Ectodermal cell (in vitro differentiated cells): ENCODE measurements around the gene CACNG7.
A peak's percentile ranks its signal among the peaks of the same experiment; 100 is the strongest.

Source experiments
- H3K27ac ChIP-seq: 2 replicates; pipeline ENCODE4 v1.7.0; 2013; ENCODE audit warnings: mild to moderate bottlenecking, low read depth, low read length; ENCODE audit not compliant: insufficient read depth, poor library complexity, severe bottlenecking
- H3K27me3 ChIP-seq: 2 replicates; pipeline ENCODE4 v1.7.0; 2013; ENCODE audit warnings: mild to moderate bottlenecking, low read length; ENCODE audit not compliant: insufficient read depth, control insufficient read depth, poor library complexity, severe bottlenecking
- H3K36me3 ChIP-seq: one replicate; pipeline ENCODE4 v1.7.0; 2013; ENCODE audit warnings: low read length; ENCODE audit not compliant: control insufficient read depth, insufficient read depth
- H3K4me1 ChIP-seq: one replicate; pipeline ENCODE4 v1.7.0; 2013; ENCODE audit warnings: low read length; ENCODE audit not compliant: control insufficient read depth, insufficient read depth
- H3K4me3 ChIP-seq: 2 replicates; pipeline ENCODE4 v1.7.0; 2013; ENCODE audit warnings: low read depth, low read length, control low read depth; ENCODE audit not compliant: insufficient read depth
- H3K9me3 ChIP-seq: 2 replicates; pipeline ENCODE4 v1.7.0; 2013; ENCODE audit warnings: mild to moderate bottlenecking, low read length, moderate library complexity; ENCODE audit not compliant: control insufficient read depth
- WGBS, 2 experiments: methylation state at CpG; one replicate each; pipeline ENCODE4 v1.1.7; 2013; ENCODE audit warnings: missing lambda C conversion rate in 2 of 2; 5-methylcytosine and 5-hydroxymethylcytosine counted together

Gene CACNG7

DNA sequence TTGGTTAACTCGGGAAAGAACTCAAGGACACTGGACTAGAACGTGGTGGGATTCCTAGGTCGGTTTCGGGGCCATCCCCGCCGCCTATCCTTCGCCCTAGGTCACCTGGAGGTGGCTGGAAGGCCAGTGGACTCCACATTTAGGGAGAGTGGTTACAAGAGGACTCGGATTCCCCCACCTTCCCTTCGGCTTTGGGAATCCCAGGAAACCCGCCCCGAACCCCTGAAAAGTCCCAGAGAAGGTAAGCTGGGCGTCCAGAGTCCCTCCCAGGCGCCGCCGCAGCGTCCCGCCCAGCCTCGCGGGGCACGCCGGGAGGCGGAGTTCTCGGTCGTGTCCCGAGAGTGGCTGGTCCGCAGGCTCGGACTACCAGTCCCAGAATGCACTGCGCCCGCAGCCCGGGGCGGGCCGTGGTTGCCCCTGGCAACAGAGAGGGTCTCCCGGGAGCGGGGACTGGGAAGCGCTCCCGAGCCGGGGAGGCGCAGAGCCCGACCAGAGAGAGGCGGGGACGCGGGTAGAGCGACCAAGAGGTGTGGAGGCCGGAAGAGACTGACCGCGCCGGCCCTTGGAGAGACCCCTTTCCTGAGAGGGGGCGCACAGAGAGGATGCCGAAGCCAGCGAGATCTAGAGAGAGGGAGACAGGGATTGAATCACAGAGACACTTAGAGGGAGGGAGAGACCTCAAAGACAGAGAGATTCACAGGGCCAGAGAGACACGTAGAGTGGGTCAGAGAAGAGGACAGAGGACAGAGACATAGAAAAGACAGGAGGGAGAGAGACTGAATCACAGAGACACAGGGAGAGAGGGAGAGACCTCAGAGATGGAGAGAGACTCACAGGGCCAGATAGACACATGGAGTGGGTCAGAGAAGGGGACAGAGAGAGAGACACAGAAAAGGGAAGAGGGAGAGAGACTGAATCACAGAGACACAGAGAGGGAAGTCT, 29.7 kb upstream of the CACNG7 start:
- Histone ChIP-seq H3K27ac (no peak overlapping the region), H3K4me3 (peak overlapping the region; percentile 57), H3K4me1 (peaks cover 24% of the 10 kb centered on the region), H3K36me3 (no peaks in the 10 kb centered on the region), H3K9me3 (no peaks in the 10 kb centered on the region), H3K27me3 (peaks cover 33% of the 10 kb centered on the region)
- WGBS, 2 experiments = 3 to 5% methylated on average over 51 of the region's 51 CpGs

DNA sequence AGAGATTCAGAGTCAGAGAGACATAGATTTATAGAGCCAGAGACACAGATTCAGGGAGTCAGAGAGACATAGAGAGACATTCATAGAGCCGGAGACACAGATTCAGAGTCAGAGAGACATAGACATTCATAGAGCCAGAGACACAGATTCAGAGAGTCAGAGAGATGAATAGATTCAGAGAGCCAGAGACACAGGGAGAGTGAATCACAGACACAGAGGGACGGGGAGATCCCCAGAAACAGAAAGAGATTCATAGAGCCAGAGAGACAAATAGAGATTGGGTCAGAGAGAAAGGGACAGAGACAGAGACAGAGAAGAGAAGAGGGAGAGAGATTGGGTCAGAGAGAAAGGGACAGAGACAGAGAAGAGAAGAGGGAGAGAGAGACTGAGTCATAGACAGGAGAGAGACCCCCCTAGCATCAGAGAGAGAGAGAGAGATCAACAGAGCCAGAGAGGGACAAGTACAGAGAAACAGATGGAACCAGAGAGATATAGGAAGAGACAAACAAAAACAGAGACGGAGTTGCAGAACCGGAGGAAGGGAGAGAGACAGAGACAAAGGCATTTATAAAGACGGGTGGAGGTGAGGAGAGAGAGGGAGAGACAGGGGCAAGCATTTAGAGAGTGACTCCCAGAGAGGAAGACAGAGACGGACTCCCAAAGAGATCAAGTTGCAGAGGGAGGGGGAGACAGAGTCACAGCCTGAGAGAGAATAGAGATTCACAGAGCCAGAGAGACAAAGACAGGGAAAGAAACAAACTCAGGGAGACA, 28.2 kb upstream of the CACNG7 start:
- WGBS, 2 experiments = 30 to 31% methylated on average over 6 of the region's 6 CpGs
- no peak overlapping the region for H3K4me3 ChIP-seq
- no peak overlapping the region for H3K27ac ChIP-seq
- H3K4me1 ChIP-seq = peaks cover 25% of the 10 kb centered on the region
- no peaks in the 10 kb centered on the region for H3K36me3 ChIP-seq
- no peaks in the 10 kb centered on the region for H3K9me3 ChIP-seq
- peaks cover 39% of the 10 kb centered on the region for H3K27me3 ChIP-seq

DNA sequence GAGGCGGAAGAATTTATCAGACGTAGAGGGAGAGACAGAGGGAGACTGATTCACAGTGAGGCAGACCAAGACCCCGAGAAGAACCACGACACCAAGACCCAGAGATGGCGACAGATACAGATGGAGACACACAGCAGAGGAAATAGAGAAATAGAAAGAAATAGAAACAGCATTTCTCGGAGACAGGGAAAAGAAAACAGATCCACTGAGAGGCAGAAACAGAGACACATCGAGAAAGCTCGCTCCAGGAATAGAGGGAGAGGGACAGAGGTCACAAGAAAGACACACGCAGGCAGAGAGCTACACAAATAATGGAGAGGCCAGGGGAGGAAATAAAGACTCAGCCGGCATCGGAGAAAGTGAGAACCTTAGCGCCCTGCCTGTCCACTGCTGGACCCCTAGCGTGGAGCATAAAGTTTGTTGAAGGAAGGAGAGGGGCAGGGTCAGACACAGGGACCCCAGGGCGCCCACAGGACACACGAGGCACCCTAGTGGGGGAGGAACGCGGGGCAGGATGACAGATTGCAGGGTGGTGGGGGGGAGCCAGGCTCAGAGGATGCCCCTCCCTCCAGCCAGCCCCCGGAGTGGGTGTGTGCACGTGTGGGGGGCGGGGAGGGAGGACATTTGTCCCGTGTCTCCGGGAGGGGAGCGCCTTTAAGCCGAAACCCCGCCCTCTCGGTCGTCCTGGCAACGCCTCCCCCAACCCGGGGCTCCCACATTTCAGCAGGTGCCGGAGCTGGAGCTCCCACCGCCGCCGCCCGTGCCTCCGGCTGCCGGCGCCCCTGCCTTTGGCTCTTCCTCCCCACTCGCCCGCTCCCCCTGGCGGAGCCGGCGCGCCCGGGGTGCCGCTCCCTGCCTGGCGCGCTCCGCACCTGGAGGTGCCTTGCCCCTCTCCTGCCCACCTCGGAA, 27.3 kb upstream of the CACNG7 start, which contains the start of gene PRKCG:
Gene PRKCG (plus strand): TSS at position 716 of the 909 bp plus-strand sequence. CDS start 298 bp downstream, outside the sequence.
- peak within 1 kb of the TSS; percentile 48 for H3K4me3 ChIP-seq
- H3K27me3 ChIP-seq = peaks cover 39% of the 10 kb centered on the region
- no peaks in the 10 kb centered on the region for H3K9me3 ChIP-seq
- peaks cover 25% of the 10 kb centered on the region for H3K4me1 ChIP-seq
- H3K36me3 ChIP-seq = no peaks in the 10 kb centered on the region
- no peak within 1 kb of the TSS for H3K27ac ChIP-seq
- WGBS, 2 experiments = 1 to 2% methylated on average over 49 of the region's 49 CpGs

DNA sequence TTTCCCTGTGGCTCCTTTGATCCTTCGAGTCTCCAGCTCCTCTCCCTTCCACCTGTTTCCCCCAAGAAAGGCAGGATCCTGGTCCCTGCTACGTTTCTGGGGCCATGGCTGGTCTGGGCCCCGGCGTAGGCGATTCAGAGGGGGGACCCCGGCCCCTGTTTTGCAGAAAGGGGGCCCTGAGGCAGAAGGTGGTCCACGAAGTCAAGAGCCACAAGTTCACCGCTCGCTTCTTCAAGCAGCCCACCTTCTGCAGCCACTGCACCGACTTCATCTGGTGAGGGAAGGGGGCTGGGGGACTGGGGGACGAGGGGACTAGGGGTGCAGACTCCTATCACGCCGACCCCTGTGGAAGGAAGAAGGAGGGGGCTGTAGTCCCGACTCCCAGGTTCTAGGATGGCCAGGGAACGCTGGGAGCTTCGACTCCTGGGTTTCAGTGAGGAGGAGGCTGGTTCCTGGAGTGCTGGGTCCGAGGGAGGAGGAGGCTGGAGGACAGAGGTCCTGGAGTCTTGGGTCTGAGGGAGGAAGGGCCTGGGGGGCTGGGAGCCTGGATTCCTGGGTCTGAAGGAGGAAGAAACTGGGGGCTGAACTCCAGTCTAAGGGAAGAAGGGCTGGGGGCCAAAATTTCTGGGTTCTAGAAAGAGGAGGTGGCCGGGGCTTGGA, 26.6 kb upstream of the CACNG7 start:
- peak overlapping the region; percentile 48 for H3K4me3 ChIP-seq
- no peaks in the 10 kb centered on the region for H3K36me3 ChIP-seq
- H3K27me3 ChIP-seq = peaks cover 39% of the 10 kb centered on the region
- no peak overlapping the region for H3K27ac ChIP-seq
- 5 to 7% methylated on average over 18 of the region's 18 CpGs for WGBS, 2 experiments
- no peaks in the 10 kb centered on the region for H3K9me3 ChIP-seq
- H3K4me1 ChIP-seq = peaks cover 25% of the 10 kb centered on the region

DNA sequence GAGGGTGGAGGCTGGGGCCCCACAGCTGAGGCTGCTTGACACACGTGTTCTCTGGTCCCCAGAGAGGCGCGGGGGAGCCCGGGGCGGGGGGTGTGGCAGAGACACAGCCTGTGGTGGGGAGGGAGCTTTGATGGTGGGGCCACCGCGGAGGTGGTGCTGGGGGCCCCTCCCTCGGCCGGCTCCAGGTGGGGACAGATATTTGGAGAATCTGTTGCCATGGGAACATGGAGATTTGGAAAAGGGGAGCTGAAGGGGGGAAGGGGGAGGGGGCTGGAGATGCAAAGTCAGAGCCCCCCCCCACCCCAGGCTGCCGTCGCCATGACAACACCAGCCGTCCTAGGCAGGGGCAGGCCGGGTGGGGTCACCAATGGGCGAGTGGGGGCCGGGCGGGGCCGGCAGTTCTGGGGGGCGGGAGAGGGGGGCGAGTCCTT, 25.8 kb upstream of the CACNG7 start:
- H3K4me1 ChIP-seq = peaks cover 27% of the 10 kb centered on the region
- H3K36me3 ChIP-seq = no peaks in the 10 kb centered on the region
- 2% methylated on average over 19 of the region's 19 CpGs for WGBS, 2 experiments
- H3K27me3 ChIP-seq = peaks cover 39% of the 10 kb centered on the region
- H3K4me3 ChIP-seq = peak overlapping the region; percentile 48
- no peak overlapping the region for H3K27ac ChIP-seq
- H3K9me3 ChIP-seq = no peaks in the 10 kb centered on the region

DNA sequence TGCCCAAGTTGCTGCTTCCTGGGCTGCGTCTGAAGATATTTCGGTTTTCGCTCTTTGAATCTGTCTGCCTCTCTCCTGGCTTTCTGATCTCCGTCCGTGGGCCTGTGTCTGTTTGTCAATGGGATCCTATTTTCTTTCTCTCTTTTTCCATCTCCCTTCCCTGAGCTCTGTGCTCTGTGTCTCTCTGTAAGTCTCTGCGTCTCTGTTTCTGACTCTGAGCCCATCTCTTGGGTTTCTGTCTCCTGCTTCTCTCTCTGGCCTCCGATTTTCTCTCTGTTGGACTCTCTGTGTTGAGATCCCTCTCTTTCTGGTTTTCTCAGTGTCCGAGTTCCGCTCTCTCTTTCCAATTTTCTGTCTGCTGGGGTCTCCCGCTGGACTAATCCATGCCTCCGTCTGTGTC, 25.3 kb upstream of the CACNG7 start:
- Histone ChIP-seq H3K27ac (no peak overlapping the region), H3K4me3 (peak overlapping the region; percentile 48), H3K36me3 (no peaks in the 10 kb centered on the region), H3K27me3 (peaks cover 39% of the 10 kb centered on the region), H3K4me1 (peaks cover 27% of the 10 kb centered on the region), H3K9me3 (no peaks in the 10 kb centered on the region)
- 56 to 57% methylated on average over 11 of the region's 11 CpGs for WGBS, 2 experiments

DNA sequence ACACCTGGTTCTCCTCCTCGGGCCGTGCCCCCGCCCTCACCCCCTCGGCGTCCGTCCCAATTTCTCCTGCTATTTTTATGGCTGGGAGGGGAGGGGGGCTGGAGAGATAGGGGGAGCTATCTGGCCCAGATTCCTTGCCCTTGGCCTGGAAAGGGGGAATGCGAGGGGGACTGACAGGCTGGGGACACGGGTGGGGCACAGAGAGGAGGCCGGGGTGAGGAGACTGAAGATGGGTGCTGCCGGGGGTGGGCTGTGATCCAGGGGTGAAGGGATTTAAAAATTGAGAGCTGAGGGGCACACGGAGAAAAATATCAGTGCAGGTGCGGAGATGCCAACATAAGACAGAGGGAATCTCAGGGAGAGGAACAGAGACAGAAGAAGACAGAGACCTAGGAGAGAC, 24.8 kb upstream of the CACNG7 start:
- no peaks in the 10 kb centered on the region for H3K9me3 ChIP-seq
- no peak overlapping the region for H3K27ac ChIP-seq
- H3K4me3 ChIP-seq = no peak overlapping the region
- peaks cover 27% of the 10 kb centered on the region for H3K4me1 ChIP-seq
- 78 to 81% methylated on average over 12 of the region's 12 CpGs for WGBS, 2 experiments
- H3K36me3 ChIP-seq = no peaks in the 10 kb centered on the region
- peaks cover 39% of the 10 kb centered on the region for H3K27me3 ChIP-seq

DNA sequence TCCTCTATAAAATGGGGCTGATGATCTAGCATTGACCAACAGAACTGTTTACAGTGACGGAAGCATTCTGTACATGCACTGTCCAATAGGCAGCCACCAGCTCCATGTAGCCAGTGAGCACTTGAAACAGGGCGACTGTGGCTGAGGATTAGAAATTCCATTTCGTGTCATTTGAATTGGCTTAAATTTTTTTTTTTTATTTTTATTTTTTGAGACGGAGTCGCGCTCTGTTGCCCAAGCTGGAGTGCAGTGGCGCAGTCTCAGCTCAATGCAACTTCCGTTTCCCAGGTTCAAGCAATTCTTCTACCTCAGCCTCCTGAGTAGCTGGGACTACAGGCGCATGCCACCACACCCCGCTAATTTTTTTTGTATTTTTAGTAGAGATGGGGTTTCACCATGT, 24.0 kb upstream of the CACNG7 start:
- Histone ChIP-seq H3K36me3 (no peaks in the 10 kb centered on the region), H3K27me3 (peaks cover 39% of the 10 kb centered on the region), H3K4me3 (no peak overlapping the region), H3K4me1 (peaks cover 25% of the 10 kb centered on the region), H3K9me3 (no peaks in the 10 kb centered on the region), H3K27ac (no peak overlapping the region)
- 95 to 98% methylated on average over 10 of the region's 10 CpGs for WGBS, 2 experiments

DNA sequence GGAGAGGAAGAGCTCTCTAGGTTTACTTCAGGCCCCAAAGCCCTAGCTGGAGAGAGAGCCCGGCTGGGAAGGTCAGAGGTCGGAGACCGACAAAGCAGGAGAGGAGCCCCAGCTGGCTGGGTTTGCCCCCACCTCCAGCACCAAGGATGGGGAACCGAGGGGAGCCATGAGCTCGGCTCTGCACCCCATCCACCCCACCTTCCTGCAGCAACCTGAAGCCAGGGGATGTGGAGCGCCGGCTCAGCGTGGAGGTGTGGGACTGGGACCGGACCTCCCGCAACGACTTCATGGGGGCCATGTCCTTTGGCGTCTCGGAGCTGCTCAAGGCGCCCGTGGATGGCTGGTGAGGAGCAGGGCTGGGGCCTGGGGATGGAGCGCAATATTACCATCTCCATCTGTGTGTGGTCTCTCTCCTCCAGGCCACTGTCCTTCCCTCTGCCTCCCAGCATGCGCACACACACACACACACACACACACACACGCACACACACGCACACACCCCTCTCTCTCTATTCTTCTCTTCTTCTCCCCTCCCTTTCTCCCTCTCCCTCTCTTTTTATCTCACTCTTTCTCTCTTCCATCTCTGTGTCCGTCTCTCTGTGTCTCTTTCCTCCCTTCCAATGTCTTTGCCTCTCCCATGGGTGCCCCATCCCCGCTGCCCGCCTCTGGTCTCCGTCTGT, 16.6 kb upstream of the CACNG7 start:
- H3K27me3 ChIP-seq = peaks cover 2% of the 10 kb centered on the region
- WGBS, 2 experiments = 70 to 74% methylated on average over 23 of the region's 23 CpGs
- no peak overlapping the region for H3K4me3 ChIP-seq
- H3K27ac ChIP-seq = no peak overlapping the region
- peaks cover 14% of the 10 kb centered on the region for H3K4me1 ChIP-seq
- no peaks in the 10 kb centered on the region for H3K9me3 ChIP-seq
- no peaks in the 10 kb centered on the region for H3K36me3 ChIP-seq
